Fibroblast of peridontal ligament (primary cell): Measurements from ENCODE around the gene C21orf91.
A peak's percentile ranks its signal among the peaks of the same experiment; 100 is the strongest.

Experiments used
- DNase-seq: peaks from one replicate; pipeline ENCODE4 v3.0.0-alpha.2; 2010; ENCODE audit errors: extremely low read depth

The C21orf91 gene

GRCh38 chr21:17819114-17819876 lies at the start of gene C21orf91:
TSS of gene C21orf91 (minus strand) at chr21:17819356. CDS start at chr21:17818318, 1,038 bp downstream.
- DNase-seq, result peak; percentile 90

- no peak for DNase-seq
These were observed 47.4 kb upstream of the C21orf91 start for GRCh38 chr21:17866590-17866989.

GRCh38 chr21:17859661-17860060 lies 40.5 kb upstream of the C21orf91 start:
- no peak for DNase-seq

GRCh38 chr21:17858747-17859146 lies 39.6 kb upstream of the C21orf91 start:
- no peak for DNase-seq

- no peak for DNase-seq
These were observed 35.6 kb upstream of the C21orf91 start for GRCh38 chr21:17854745-17855144.

GRCh38 chr21:17853393-17854275 lies 34.5 kb upstream of the C21orf91 start:
- DNase-seq, result no peak

- DNase-seq, result peak; percentile 96
These were observed 29.1 kb upstream of the C21orf91 start for GRCh38 chr21:17848228-17848627.

- no peak for DNase-seq
These were observed 21.9 kb upstream of the C21orf91 start for GRCh38 chr21:17841103-17841502.

- DNase-seq, result no peak
These were observed 15.6 kb upstream of the C21orf91 start for GRCh38 chr21:17834639-17835354.

- peak; percentile 76 for DNase-seq
These were observed 10.3 kb upstream of the C21orf91 start for GRCh38 chr21:17829472-17829871.

GRCh38 chr21:17828223-17828622 lies 9.1 kb upstream of the C21orf91 start:
- peak; percentile 78 for DNase-seq

GRCh38 chr21:17823846-17824245 lies 4.7 kb upstream of the C21orf91 start:
- no peak for DNase-seq

GRCh38 chr21:17821121-17821520 lies 2.0 kb upstream of the C21orf91 start:
- DNase-seq, result no peak

GRCh38 chr21:17819877-17820229 lies 697 bp upstream of the C21orf91 start:
- no peak for DNase-seq

- DNase-seq, result no peak
These were observed 706 bp downstream of the C21orf91 start for GRCh38 chr21:17818186-17819113.

GRCh38 chr21:17813353-17813752 lies 5.8 kb downstream of the C21orf91 start:
- no peak for DNase-seq

- no peak for DNase-seq
These were observed 13.2 kb downstream of the C21orf91 start for GRCh38 chr21:17805966-17806365.

- DNase-seq, result no peak
These were observed 15.6 kb downstream of the C21orf91 start for GRCh38 chr21:17803536-17803935.

GRCh38 chr21:17802572-17802971 lies 16.6 kb downstream of the C21orf91 start:
- DNase-seq, result peak; percentile 48

GRCh38 chr21:17799414-17800164 lies 19.6 kb downstream of the C21orf91 start:
- DNase-seq, result no peak
